ENCODE measurements around the gene UMODL1.

UMODL1 gene

GRCh38 chr21:42071146-42071737 lies at the start of gene UMODL1:
Gene UMODL1 (plus strand): TSS chr21:42071317. CDS start chr21:42071317, 0 bp downstream.
- no peak for DNase-seq (ENCODE audit: low read depth in 3 of 3)

- DNase-seq (ENCODE audit: low read depth in 3 of 3) = no peak
These were observed 49.6 kb upstream of the UMODL1 start for GRCh38 chr21:42021371-42022090.

GRCh38 chr21:42022091-42022430 lies 49.1 kb upstream of the UMODL1 start:
- DNase-seq (ENCODE audit: low read depth in 3 of 3) = no peak

- no peak for DNase-seq (ENCODE audit: low read depth in 3 of 3)
These were observed 48.2 kb upstream of the UMODL1 start for GRCh38 chr21:42022906-42023305.

DNA sequence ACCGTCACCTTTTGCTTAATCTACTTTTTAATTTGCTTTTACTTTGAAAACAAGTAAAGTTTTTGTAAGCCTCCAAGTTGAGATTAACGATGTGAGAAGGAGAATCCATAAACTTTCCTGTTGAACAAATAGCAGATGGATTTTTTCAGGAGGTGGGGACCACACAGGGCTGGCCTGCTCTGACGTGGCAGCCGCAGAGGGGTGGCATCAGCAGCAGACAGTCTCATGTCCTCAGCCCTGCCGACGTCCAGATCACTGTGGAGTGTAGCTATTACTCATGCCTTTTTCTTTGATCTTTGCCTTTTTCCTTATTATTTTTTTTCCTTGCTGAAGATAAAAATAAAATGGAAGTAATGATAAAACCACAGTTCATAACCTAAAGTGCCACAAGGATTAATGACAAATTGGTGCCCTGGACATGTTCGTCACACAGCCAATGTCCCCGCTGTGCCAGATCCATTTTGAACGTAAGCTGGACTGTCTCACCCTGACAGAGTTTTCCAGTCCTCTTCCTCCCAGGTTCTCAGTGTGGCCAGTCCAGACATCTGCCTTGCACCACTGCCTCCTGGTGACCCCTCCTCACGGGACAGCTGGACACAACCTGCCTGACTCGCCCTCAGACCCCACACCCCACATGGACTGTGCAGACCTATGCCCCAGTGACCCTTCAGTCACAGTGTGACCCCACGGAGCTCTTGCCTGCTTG lies 45.6 kb upstream of the UMODL1 start:
- DNase-seq (ENCODE audit: low read depth in 3 of 3) = no peak

GRCh38 chr21:42026082-42026435 lies 45.1 kb upstream of the UMODL1 start:
- DNase-seq (ENCODE audit: low read depth in 3 of 3) = no peak

- no peak for DNase-seq (ENCODE audit: low read depth in 3 of 3)
These were observed 43.9 kb upstream of the UMODL1 start for GRCh38 chr21:42027085-42027821.

GRCh38 chr21:42027822-42028765 lies 43.0 kb upstream of the UMODL1 start:
- DNase-seq (ENCODE audit: low read depth in 3 of 3) = no peak

GRCh38 chr21:42028766-42029425 lies 42.2 kb upstream of the UMODL1 start:
- no peak for DNase-seq (ENCODE audit: low read depth in 3 of 3)

GRCh38 chr21:42030311-42030710 lies 40.8 kb upstream of the UMODL1 start:
- DNase-seq (ENCODE audit: low read depth in 3 of 3) = no peak

DNA sequence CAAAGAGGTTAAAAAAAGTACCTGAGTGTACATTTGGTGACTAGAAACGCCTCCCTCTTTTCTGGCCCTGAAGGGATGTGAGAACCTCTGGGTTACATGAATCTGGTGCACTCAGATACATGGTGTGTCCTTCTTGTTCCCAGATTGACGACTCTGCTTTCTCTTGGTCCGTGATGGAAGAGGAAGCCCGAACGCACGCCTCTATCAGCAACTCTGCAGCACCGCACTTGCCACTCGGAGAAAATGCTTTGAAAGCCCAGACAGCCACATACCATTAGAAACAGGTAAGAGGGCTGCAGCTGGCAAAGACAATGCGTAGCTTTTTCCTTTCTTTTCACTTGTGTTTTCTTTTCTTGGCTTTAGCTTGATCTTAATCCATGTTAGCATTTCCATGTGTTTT lies 39.9 kb upstream of the UMODL1 start:
- no peak for DNase-seq (ENCODE audit: low read depth in 3 of 3)

DNA sequence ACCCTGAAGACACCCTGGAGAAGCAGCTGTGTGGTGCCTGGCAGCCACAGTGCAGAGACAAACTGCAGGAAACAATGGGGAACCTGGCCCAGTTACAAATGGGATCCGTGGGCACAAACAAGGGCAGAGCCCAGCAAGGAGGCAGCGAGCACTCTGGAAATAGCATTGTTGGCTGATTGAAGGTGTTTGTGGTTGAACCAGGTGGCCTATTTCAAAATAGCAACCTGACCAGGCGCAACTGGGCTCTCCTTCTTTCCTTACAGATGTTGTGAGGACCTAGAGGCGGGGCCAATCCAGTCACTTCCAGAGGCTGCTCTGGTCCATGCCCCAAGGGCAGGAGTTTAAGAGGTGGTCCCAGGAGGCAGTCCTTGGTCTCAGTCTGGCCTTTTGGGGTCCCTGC lies 39.3 kb upstream of the UMODL1 start:
- DNase-seq (ENCODE audit: low read depth in 3 of 3) = no peak

DNA sequence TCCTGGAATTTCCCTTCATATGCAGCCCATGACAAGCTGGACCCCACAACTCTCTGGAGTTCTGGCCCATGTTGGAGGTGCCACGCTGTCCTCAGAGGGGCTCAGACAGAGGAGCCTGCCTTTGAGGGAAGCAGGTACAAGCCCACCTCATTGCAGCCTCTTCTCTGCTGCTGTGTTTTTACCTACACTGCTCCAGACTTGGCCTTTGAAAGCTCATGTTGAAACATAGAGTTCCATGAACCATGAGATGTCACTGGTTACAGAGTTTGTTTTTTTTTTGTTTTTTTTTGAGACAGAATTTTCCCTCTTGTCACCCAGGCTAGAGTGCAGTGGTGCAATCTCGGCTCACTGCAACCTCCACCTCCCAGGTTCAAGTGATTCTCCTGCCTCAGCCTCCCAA lies 38.9 kb upstream of the UMODL1 start:
- DNase-seq (ENCODE audit: low read depth in 3 of 3) = no peak

DNA sequence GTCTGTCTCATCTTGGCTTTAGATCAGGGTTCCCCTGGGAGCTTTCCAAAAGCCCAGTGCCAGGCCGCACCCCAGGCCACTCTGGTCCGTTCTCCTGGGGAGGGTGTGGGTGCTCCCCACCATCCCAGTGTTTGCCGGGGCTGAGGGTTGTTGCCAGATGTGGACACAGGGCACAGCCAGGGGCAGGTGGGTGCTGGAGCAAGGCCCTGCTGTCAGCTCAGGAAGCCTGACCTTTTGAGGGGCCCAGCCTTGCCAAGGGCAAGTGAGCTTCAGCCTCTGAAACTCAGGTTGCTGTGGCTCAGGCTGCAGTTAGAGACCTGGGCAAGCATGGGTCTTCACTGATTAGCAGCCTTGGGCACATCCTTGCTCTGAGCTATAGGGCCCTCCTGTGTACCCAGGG lies 38.1 kb upstream of the UMODL1 start:
- DNase-seq (ENCODE audit: low read depth in 3 of 3) = no peak

DNA sequence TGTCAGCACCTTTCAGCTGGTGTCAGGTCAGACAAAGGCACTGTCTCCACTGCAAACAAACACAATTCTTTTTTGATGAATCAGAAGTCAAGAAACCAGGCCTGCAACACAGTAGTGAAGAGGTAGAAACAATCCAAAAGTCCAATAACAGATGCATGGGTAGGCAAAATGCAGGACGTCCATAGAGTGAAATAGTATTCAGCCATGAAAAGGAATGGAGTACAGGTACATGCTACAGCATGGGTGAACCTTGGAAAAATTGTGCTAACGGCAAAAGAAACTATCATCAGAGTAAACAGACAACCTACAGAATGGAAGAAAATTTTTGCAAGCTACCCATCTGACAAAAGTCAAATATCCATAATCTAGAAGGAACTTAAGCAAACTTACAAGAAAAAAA lies 34.8 kb upstream of the UMODL1 start:
- DNase-seq (ENCODE audit: low read depth in 3 of 3) = no peak

GRCh38 chr21:42037516-42037915 lies 33.6 kb upstream of the UMODL1 start:
- no peak for DNase-seq (ENCODE audit: low read depth in 3 of 3)

GRCh38 chr21:42037943-42038342 lies 33.2 kb upstream of the UMODL1 start:
- DNase-seq (ENCODE audit: low read depth in 3 of 3) = no peak

DNA sequence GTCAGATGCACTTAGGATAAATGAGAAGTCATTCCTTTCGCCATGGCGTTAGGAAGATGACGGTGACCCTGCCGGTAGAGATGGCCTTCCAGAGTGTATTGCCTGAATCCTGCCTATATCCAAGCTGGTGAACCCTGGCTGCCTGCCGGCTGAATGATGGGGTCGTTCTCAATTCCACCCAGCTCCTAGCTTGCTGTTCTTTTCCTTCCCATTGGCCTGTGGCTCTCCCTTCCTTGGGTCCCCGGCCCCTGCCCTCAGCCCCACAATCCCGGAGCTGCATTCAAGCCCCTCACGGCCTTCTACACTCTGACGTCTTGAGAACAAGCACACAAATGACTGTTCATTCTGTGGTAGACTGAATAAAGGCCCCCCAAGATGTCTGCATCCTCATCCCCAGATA lies 32.7 kb upstream of the UMODL1 start:
- no peak for DNase-seq (ENCODE audit: low read depth in 3 of 3)

DNA sequence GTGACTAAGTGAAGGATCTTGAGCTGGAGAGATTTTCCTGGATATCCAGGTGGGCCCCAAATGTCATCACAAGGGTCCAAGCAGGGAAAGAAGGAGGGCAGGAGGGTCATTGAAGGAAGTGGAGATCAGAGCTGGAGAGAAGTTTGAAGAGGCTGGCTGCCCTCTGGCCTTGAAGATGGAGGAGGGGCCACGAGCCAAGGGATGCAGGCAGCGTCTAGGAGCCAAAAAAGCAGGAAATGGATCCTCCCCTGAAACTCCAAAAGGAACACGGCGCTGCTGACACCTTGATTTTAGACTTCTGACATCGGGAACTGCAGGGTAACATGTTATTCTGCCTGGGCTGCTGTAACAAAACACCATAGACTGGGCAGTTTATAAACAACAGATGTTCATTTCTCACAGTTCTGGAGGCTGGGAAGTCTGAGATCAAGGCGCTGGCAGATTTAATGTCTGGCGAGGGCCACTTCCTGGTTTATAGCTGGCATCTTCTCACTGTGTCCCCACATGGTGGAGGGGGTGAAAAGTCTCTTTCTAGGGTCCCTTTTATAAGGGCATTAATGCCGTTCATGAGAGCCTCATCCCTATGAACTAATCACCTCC lies 32.2 kb upstream of the UMODL1 start:
- DNase-seq (ENCODE audit: low read depth in 3 of 3) = no peak

DNA sequence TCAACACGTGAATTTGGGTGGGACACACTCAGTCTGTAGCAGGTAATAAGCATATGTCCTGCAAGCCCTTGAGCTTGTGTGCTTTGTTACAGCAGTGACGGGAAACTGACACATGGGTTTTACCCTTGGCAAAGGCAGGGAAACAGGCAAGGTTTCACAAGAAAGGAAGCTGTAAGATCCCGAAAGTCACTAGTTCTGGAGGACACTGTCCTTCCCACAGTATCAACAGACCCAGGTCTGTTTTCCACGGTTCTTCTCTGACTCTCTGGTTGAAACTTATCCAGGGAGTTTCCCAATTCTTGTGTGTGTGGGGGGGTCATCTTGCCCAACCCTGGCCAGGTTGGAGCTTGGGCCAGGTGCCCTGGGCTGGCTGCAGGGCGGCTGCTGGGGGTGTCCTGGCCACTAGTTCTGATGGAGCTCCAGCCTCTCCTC lies 31.6 kb upstream of the UMODL1 start:
- DNase-seq (ENCODE audit: low read depth in 3 of 3) = no peak
